Measurements from ENCODE around the gene SLC9A7. TPM values are rescaled to one million over a fixed set of nuclear protein-coding genes. Genes with fewer than 3 reads are reported as not detected.

Gene SLC9A7
- polyA plus RNA-seq, 1 experiment = 21.5 TPM

DNA sequence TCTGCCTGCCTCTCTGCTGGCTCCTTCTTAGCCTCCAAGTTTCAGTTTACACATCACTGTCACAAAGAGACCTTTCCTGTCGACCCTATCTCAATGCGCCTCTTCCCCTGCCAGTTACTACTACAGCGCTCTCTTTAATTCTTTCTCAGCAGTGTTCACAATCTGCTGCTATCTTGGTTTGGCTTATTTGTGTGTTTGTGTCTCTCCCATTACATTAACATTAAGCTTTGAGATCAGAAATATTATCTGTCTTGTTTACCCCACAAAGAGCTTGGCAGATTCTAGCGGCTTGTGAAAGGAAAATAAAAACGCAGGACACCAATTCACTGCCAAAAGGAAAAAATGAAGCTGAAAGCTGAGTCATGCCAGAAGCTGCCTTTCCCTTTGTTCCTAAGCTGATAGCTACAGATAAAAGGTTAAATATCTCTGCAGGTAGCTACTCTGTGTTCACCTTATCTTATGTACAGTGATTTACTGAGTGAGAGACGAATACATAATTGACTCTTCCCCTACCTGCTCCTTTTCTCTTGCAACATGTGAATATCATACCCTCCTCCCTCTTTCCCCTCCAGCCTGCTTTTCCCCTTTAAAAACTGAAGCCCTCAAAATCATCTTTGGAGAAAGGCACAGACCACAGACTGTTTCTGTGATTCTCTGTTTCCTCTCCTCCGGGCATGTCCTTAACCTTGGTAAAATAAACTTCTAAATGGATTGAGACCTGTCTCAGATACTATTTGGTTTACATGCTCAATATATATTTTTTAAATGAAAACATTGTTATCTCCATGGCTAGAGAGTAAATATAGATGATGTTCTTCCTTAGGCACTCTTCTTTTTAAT is 19.3 kb upstream of the SLC9A7 start:
- no peaks in the 10 kb centered on the region for H3K36me3 ChIP-seq (ENCODE audit: control insufficient read depth, insufficient read depth, low read length)
- H3K4me3 ChIP-seq (ENCODE audit: low read depth, low read length) = no peak overlapping the region
- H3K27me3 ChIP-seq (ENCODE audit: control insufficient read depth, insufficient read depth, low read length) = no peaks in the 10 kb centered on the region
- ChIA-PET POLR2A (no interaction called here), CTCF (no interaction called here)
- DNase-seq (ENCODE audit: low read depth) = no peak
- TF ChIP-seq, protein P1, sequence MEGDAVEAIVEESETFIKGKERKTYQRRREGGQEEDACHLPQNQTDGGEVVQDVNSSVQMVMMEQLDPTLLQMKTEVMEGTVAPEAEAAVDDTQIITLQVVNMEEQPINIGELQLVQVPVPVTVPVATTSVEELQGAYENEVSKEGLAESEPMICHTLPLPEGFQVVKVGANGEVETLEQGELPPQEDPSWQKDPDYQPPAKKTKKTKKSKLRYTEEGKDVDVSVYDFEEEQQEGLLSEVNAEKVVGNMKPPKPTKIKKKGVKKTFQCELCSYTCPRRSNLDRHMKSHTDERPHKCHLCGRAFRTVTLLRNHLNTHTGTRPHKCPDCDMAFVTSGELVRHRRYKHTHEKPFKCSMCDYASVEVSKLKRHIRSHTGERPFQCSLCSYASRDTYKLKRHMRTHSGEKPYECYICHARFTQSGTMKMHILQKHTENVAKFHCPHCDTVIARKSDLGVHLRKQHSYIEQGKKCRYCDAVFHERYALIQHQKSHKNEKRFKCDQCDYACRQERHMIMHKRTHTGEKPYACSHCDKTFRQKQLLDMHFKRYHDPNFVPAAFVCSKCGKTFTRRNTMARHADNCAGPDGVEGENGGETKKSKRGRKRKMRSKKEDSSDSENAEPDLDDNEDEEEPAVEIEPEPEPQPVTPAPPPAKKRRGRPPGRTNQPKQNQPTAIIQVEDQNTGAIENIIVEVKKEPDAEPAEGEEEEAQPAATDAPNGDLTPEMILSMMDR (IDR thresholded peaks at IDR 0.05; ENCODE audit: insufficient read depth, low read depth, low read length) = no peak

DNA sequence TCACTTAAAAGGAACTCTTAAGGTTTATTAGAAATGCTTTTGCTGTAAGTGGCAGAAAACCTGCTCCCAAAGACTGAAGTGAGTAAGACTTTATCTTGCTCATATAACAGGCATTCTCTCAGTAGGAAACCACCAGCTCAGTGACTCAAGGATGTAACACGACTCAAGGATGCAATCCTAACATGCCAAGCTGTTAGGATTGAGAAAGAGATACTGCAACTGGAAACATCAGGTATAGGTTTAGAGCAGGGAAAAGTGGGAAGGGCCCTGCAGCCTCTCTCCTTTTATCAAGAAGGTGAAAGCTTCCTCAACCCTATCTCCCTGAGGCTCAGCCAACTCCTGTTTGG is 11.9 kb upstream of the SLC9A7 start:
- Histone ChIP-seq H3K27me3 (ENCODE audit: control insufficient read depth, insufficient read depth, low read length) (no peaks in the 10 kb centered on the region), H3K4me3 (ENCODE audit: low read depth, low read length) (no peak overlapping the region), H3K36me3 (ENCODE audit: control insufficient read depth, insufficient read depth, low read length) (no peaks in the 10 kb centered on the region)
- ChIA-PET POLR2A (no interaction called here), CTCF (interaction anchor here (0.9 to 1.5 kb wide), 2 partner anchors 9 to 11 kb away, joined by 4 read pairs; no protein-coding TSS in a partner anchor)
- TF ChIP-seq, protein P1 (IDR thresholded peaks at IDR 0.05; ENCODE audit: insufficient read depth, low read depth, low read length) = no peak
- peak; percentile 63 for DNase-seq (ENCODE audit: low read depth)

DNA sequence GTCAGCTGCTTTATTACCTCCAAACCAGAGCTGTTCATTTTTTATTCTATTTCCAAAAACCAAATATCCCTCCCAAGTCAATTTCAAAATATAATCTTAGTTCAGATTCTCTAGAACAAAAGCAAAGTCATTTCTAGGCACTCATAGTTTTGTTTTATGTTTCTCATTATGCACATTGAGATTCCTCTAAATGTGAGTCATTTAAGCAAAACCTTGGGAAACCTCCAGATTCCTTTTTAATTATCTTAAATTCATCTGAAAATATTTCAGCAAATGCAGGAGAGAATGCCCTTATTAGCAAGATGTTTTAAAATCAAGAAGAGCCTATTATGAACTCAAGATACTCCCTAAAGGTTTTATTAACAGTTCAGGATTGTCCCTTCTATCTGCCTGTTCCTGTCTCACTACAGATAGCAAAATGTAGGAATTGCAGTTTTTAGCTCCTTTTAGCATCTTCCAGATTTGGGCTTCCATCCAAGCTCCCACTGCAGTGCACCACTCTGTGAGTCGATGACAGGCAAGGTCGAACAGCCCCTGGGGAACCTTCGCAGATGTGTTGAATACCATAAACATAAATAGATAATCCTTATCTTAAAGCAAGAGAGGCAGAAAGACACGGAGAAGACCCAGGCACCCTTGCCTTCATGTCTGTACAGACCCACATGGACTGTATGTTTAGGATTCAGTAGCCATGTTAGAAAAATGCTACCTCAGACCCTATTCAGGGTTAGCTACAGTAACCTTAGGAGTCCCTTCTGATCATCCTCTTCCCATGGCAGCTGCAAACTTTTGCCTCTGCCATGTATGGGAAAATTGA is 11.3 kb upstream of the SLC9A7 start:
- Histone ChIP-seq H3K4me3 (ENCODE audit: low read depth, low read length) (no peak overlapping the region), H3K27me3 (ENCODE audit: control insufficient read depth, insufficient read depth, low read length) (no peaks in the 10 kb centered on the region), H3K36me3 (ENCODE audit: control insufficient read depth, insufficient read depth, low read length) (no peaks in the 10 kb centered on the region)
- CTCF ChIA-PET = interaction anchor here (0.9 to 1.5 kb wide), 3 partner anchors 9 to 27 kb away, joined by 4 to 5 read pairs (median 4); no protein-coding TSS in a partner anchor
- TF ChIP-seq, protein P1 (IDR thresholded peaks at IDR 0.05; ENCODE audit: insufficient read depth, low read depth, low read length) = no peak
- POLR2A ChIA-PET = interaction anchor here (0.6 kb wide), 1 partner anchor 180 kb away, joined by 7 read pairs; no protein-coding TSS in a partner anchor
- DNase-seq (ENCODE audit: low read depth) = no peak

DNA sequence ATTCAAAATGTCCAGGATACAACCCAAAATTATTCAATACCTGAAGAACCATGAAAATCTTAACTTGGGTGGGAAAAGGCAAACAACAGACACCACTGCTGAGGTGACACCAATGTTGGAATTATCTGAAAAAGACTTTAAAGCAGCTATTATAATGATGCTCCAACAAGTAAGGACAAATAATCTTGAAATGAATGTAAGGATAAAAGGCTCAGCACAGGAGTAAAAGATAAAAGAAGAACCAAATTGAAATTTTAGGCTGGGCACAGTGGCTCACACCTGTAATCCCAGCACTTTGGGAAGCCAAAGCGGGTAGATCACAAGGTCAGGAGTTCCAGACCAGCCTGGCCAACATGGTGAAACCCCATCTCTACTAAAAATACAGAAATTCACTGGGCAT is 4.0 kb upstream of the SLC9A7 start:
- TF ChIP-seq, protein P1 (IDR thresholded peaks at IDR 0.05; ENCODE audit: insufficient read depth, low read depth, low read length) = no peak
- ChIA-PET CTCF (no interaction called here), POLR2A (no interaction called here)
- DNase-seq (ENCODE audit: low read depth) = no peak
- no peaks in the 10 kb centered on the region for H3K27me3 ChIP-seq (ENCODE audit: control insufficient read depth, insufficient read depth, low read length)
- no peak overlapping the region for H3K4me3 ChIP-seq (ENCODE audit: low read depth, low read length)
- no peaks in the 10 kb centered on the region for H3K36me3 ChIP-seq (ENCODE audit: control insufficient read depth, insufficient read depth, low read length)

DNA sequence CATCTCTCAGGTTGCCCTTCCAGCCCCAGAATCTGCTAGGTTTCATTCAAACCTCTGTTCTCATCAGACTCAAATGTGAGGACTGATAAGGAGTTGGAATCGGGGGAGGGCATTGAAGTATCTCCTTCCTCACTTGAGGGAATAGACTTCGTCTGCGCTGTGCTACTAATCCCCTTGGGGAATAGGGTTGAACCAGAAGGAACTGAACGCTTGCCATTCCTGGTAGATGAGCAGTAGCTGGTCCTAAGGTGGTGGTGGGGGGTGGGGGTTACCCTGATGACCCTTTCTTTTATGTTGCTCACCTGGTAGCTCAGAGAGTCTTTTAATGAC is 692 bp upstream of the SLC9A7 start:
- CTCF ChIA-PET = interaction anchor here (0.8 to 4.4 kb wide), 6 partner anchors 9 to 271 kb away, joined by 3 to 54 read pairs (median 4); no protein-coding TSS in a partner anchor
- no peaks in the 10 kb centered on the region for H3K36me3 ChIP-seq (ENCODE audit: control insufficient read depth, insufficient read depth, low read length)
- TF ChIP-seq, protein P1 (IDR thresholded peaks at IDR 0.05; ENCODE audit: insufficient read depth, low read depth, low read length) = no peak
- H3K27me3 ChIP-seq (ENCODE audit: control insufficient read depth, insufficient read depth, low read length) = no peaks in the 10 kb centered on the region
- POLR2A ChIA-PET = no interaction called here
- DNase-seq (ENCODE audit: low read depth) = no peak
- H3K4me3 ChIP-seq (ENCODE audit: low read depth, low read length) = peak overlapping the region; percentile 68

All from BJ (cell line).